Panc1 (cell line): ENCODE measurements around the gene WWTR1. TPM values are rescaled to one million over a fixed set of nuclear protein-coding genes. Genes with fewer than 3 reads are reported as not detected.

Experiments
- ATAC-seq: fragments of 200-7000 bp; cut with Tn5 transposase; 2 replicates; pipeline ENCODE4 v1.9.1; 2020; ENCODE audit warnings: mild to moderate bottlenecking, moderate library complexity
- BruUV-seq: library from RNA; stranded (reverse); fragments of 400-500 nt; replicated peaks from 2 replicates; lab custom pipeline; 2021; lab: Mats Ljungman, UMichigan
- CTCF ChIA-PET: fragments of 300-600 bp; sonication (Branson Sonifier 250); formaldehyde crosslinking; loops from one replicate; lab custom pipeline; 2022; ENCODE audit warnings: antibody characterized with exemption; lab: Charles Lee
- POLR2A ChIA-PET: fragments of 300-600 bp; sonication (Branson Sonifier 250); formaldehyde crosslinking; loops from one replicate; lab custom pipeline; 2022; ENCODE audit warnings: antibody characterized with exemption; lab: Charles Lee
- DNase-seq: peaks from one replicate; pipeline ENCODE4 v3.0.0-alpha.2; 2010; ENCODE audit warnings: low read depth, low spot score
- H3K27ac ChIP-seq: 2 replicates; pipeline ENCODE4 v1.5.1; 2011; ENCODE audit warnings: mild to moderate bottlenecking, low read length, inconsistent platforms
- H3K27me3 ChIP-seq: fragments of 200-500 bp; sonication (Bioruptor generic); 2 replicates; pipeline ENCODE4 v1.6.0; 2014; ENCODE audit warnings: low read length, inconsistent platforms; ENCODE audit not compliant: control insufficient read depth, insufficient read depth
- H3K36me3 ChIP-seq: fragments of 200-500 bp; sonication (Bioruptor generic); 2 replicates; pipeline ENCODE4 v1.5.1; 2014; ENCODE audit warnings: inconsistent platforms, mild to moderate bottlenecking, low read length, moderate library complexity; ENCODE audit not compliant: control insufficient read depth, insufficient read depth
- H3K4me1 ChIP-seq: 2 replicates; pipeline ENCODE4 v1.5.1; 2011; ENCODE audit warnings: inconsistent platforms, mild to moderate bottlenecking, low read length, moderate library complexity; ENCODE audit not compliant: control insufficient read depth, insufficient read depth
- H3K4me3 ChIP-seq, 2 experiments: 2 replicates each; pipeline ENCODE4 v1.5.1; 2011 to 2012; ENCODE audit warnings: low read depth in 2 of 2, low read length in 2 of 2, mild to moderate bottlenecking in 2 of 2, inconsistent platforms in 1 of 2, moderate library complexity in 1 of 2
- H3K9me3 ChIP-seq: fragments of 200-500 bp; sonication (Bioruptor generic); 2 replicates; pipeline ENCODE4 v1.5.1; 2014; ENCODE audit warnings: low read depth, mild to moderate bottlenecking, inconsistent platforms, low read length, moderate library complexity; ENCODE audit not compliant: control insufficient read depth, insufficient read depth
- CTCF ChIP-seq: fragments of 450-650 bp; IDR thresholded peaks from 2 replicates; pipeline ENCODE4 v1.5.1; 2017; ENCODE audit warnings: mild to moderate bottlenecking
- POLR2AphosphoS5 ChIP-seq: IDR thresholded peaks from 2 replicates; pipeline ENCODE4 v1.6.1; 2012; ENCODE audit warnings: mild to moderate bottlenecking, low read depth, low read length, moderate library complexity
- REST ChIP-seq, 2 experiments: IDR thresholded peaks; 2 replicates each; pipeline ENCODE4 v1.6.1; 2011 to 2012; ENCODE audit warnings: low read depth in 2 of 2, control low read depth in 1 of 2, low read length in 1 of 2, mild to moderate bottlenecking in 1 of 2, moderate library complexity in 1 of 2; ENCODE audit not compliant: insufficient read depth in 1 of 2
- SIN3A ChIP-seq: IDR thresholded peaks from 2 replicates; pipeline ENCODE4 v1.6.1; 2012; ENCODE audit warnings: low read depth, mild to moderate bottlenecking, low read length, moderate library complexity, borderline replicate concordance; ENCODE audit not compliant: insufficient read depth
- TCF7L2 ChIP-seq: IDR thresholded peaks from 2 replicates; pipeline ENCODE4 v1.6.1; 2011; ENCODE audit warnings: mild to moderate bottlenecking, low read depth, low read length, inconsistent platforms
- in situ Hi-C: cut with HindIII; loops from 2 replicates; pipeline ENCODE4 v1.10.0; 2016; ENCODE audit warnings: low sequenced_read_pairs, low pct_unique_long_range_greater_than_20kb
- intact Hi-C: fragments of 100-400 bp; cut with micrococcal nuclease; formaldehyde crosslinking; loops from one replicate; pipeline ENCODE4 v1.10.0; 2022; ENCODE audit not compliant: unreplicated experiment
- total RNA-seq: library from RNA; stranded (reverse); gene quantifications from one replicate; pipeline ENCODE4 v1.2.1, GENCODE V29; 2021; ENCODE audit not compliant: unreplicated experiment

WWTR1 gene
- total RNA-seq, 1 experiment from 2014 or later, result 298 TPM

- in situ Hi-C loops, result no loop called here
- CTCF ChIA-PET, result no interaction called here
- BruUV-seq, result no TSS peak
These were observed 128.7 kb downstream of the WWTR1 start for GRCh38 chr3:149529099-149529498.

GRCh38 chr3:149528340-149528650 lies 129.5 kb downstream of the WWTR1 start:
- CTCF ChIA-PET, result no interaction called here
- no peak for DNase-seq
- no TSS peak for BruUV-seq
- Histone ChIP-seq H3K36me3 (peaks cover 34% of the 10 kb centered on the region), H3K4me1 (peaks cover 60% of the 10 kb centered on the region), H3K4me3 (no peak overlapping the region), H3K9me3 (no peaks in the 10 kb centered on the region), H3K27ac (peak overlapping the region; percentile 100), H3K27me3 (no peaks in the 10 kb centered on the region)
- intact Hi-C loops (no loop called here), in situ Hi-C loops (no loop called here)
- ATAC-seq, result peak; percentile 51
- POLR2A ChIA-PET, result interaction anchor here (0.6 kb wide), 1 partner anchor 131 kb away, joined by 6 read pairs; no protein-coding TSS in a partner anchor
- TF ChIP-seq SIN3A, result no peak
- 0 out of 2 replicates have a peak, but pooled peaks have one; percentile 18 for TF ChIP-seq TCF7L2

More at GRCh38 chr3:149529099-149529498, 128.7 kb downstream of the WWTR1 start:
- ATAC-seq (no peak), DNase-seq (no peak)
- Histone ChIP-seq H3K9me3 (no peaks in the 10 kb centered on the region), H3K4me1 (peaks cover 68% of the 10 kb centered on the region), H3K4me3 (no peak overlapping the region), H3K27ac (peak overlapping the region; percentile 100), H3K27me3 (no peaks in the 10 kb centered on the region), H3K36me3 (peaks cover 29% of the 10 kb centered on the region)
- POLR2A ChIA-PET, result interaction anchor here (0.6 kb wide), 1 partner anchor 38 kb away, joined by 4 read pairs; no protein-coding TSS in a partner anchor
- intact Hi-C loops, result no loop called here
- no peak for TF ChIP-seq TCF7L2
- TF ChIP-seq POLR2AphosphoS5, result no peak; the same call in 1 of the 2 replicates
- TF ChIP-seq SIN3A, result no peak
- TF ChIP-seq REST (IDR thresholded peaks at IDR 0.05; ENCODE audit: insufficient read depth in 1 of 2, low read depth in 2 of 2, low read length in 1 of 2), result no peak
- TF ChIP-seq CTCF, result no peak

- TF ChIP-seq TCF7L2 (no peak), CTCF (peak; percentile 66), POLR2AphosphoS5 (no peak)
- ChIA-PET CTCF (no interaction called here), POLR2A (interaction anchor here (0.6 kb wide), 1 partner anchor 132 kb away, joined by 6 read pairs; no protein-coding TSS in a partner anchor)
- Histone ChIP-seq H3K27ac (peak overlapping the region; percentile 100), H3K4me1 (peaks cover 55% of the 10 kb centered on the region), H3K9me3 (no peaks in the 10 kb centered on the region), H3K4me3 (no peak overlapping the region), H3K36me3 (peaks cover 30% of the 10 kb centered on the region), H3K27me3 (no peaks in the 10 kb centered on the region)
- BruUV-seq, result no TSS peak
- DNase-seq (no peak), ATAC-seq (peak; percentile 56)
- intact Hi-C loops (no loop called here), in situ Hi-C loops (no loop called here)
These were observed 130.1 kb downstream of the WWTR1 start for GRCh38 chr3:149527531-149528339.
